GM23248 (cell line): ENCODE results near the gene KMT5B. TPM values are rescaled to one million over a fixed set of nuclear protein-coding genes. Genes with fewer than 3 reads are reported as not detected.

ENCODE experiments used
- DNase-seq: peaks from one replicate; pipeline ENCODE4 v3.0.0-alpha.2; 2015
- H2AFZ ChIP-seq: fragments of 200-600 bp; sonication (generic); 2 replicates; pipeline ENCODE4 v1.6.1; 2016; ENCODE audit warnings: antibody characterized with exemption
- H3F3A ChIP-seq: fragments of 200-600 bp; sonication (generic); 2 replicates; pipeline ENCODE4 v1.6.1; 2016; ENCODE audit warnings: mild to moderate bottlenecking, antibody characterized with exemption, mixed run types; ENCODE audit not compliant: insufficient read depth
- H3K27ac ChIP-seq: fragments of 200-600 bp; sonication (generic); 2 replicates; pipeline ENCODE4 v1.5.1; 2016; ENCODE audit warnings: mild to moderate bottlenecking
- H3K27me3 ChIP-seq: fragments of 200-600 bp; sonication (generic); replicated peaks from 2 replicates; pipeline ENCODE4 v1.6.1; 2016; ENCODE audit warnings: mild to moderate bottlenecking; ENCODE audit not compliant: insufficient read depth
- H3K36me3 ChIP-seq: fragments of 200-600 bp; sonication (generic); 2 replicates; pipeline ENCODE4 v1.6.1; 2016; ENCODE audit warnings: low read depth, mild to moderate bottlenecking
- H3K4me1 ChIP-seq: fragments of 200-600 bp; sonication (generic); 2 replicates; pipeline ENCODE4 v1.6.1; 2016; ENCODE audit warnings: mild to moderate bottlenecking; ENCODE audit not compliant: insufficient read depth
- H3K4me2 ChIP-seq: fragments of 200-600 bp; sonication (generic); one replicate; pipeline ENCODE4 v1.6.1; 2016; ENCODE audit warnings: mild to moderate bottlenecking; ENCODE audit not compliant: unreplicated experiment
- H3K4me3 ChIP-seq: fragments of 200-600 bp; sonication (generic); 2 replicates; pipeline ENCODE4 v1.5.1; 2016; ENCODE audit warnings: mild to moderate bottlenecking
- H3K79me2 ChIP-seq: fragments of 200-600 bp; sonication (generic); 2 replicates; pipeline ENCODE4 v1.6.1; 2016; ENCODE audit warnings: mild to moderate bottlenecking; ENCODE audit not compliant: insufficient read depth
- H3K9ac ChIP-seq: fragments of 200-600 bp; sonication (generic); 2 replicates; pipeline ENCODE4 v1.6.1; 2016; ENCODE audit warnings: mild to moderate bottlenecking
- H3K9me2 ChIP-seq: fragments of 200-600 bp; sonication (generic); 2 replicates; pipeline ENCODE4 v1.6.1; 2016; ENCODE audit warnings: mixed run types, mild to moderate bottlenecking, moderate library complexity; ENCODE audit not compliant: insufficient read depth
- H3K9me3 ChIP-seq: fragments of 200-600 bp; sonication (generic); one replicate; pipeline ENCODE4 v1.6.1; 2017; ENCODE audit warnings: low read depth
- H4K20me1 ChIP-seq: fragments of 200-600 bp; sonication (generic); 2 replicates; pipeline ENCODE4 v1.6.0; 2016; ENCODE audit not compliant: insufficient read depth
- EZH2 ChIP-seq: fragments of 200-600 bp; sonication (generic); IDR thresholded peaks from 2 replicates; pipeline ENCODE4 v1.6.1; 2018; ENCODE audit warnings: antibody characterized with exemption, mild to moderate bottlenecking; ENCODE audit not compliant: insufficient read depth, poor library complexity, severe bottlenecking
- EZH2phosphoT487 ChIP-seq: fragments of 200-600 bp; sonication (generic); IDR thresholded peaks from 2 replicates; pipeline ENCODE4 v1.6.1; 2018; ENCODE audit warnings: antibody characterized with exemption, moderate library complexity, mild to moderate bottlenecking, low read depth; ENCODE audit not compliant: insufficient read depth
- WGBS, 2 experiments: methylation state at CpG; one replicate each; pipeline ENCODE4 v1.1.6; 2015 to 2017; ENCODE audit warnings: low lambda C conversion rate in 2 of 2, low coverage in 1 of 2; ENCODE audit errors: missing lambda C conversion rate in 2 of 2; 5-methylcytosine and 5-hydroxymethylcytosine counted together
- in situ Hi-C: fragments of 300-500 bp; cut with MboI; formaldehyde crosslinking; loops from 2 replicates; pipeline ENCODE4 v1.15.0; 2020
- polyA plus RNA-seq: library from polyadenylated mRNA; unstranded; fragments of >200 nt; fragmentation: Nextera tagmentation; extraction: Ambion mirVana; gene quantifications from 2 replicates; pipeline ENCODE4 v1.2.1, GENCODE V29; 2016
- total RNA-seq: library from RNA; depleted of rRNA; stranded (reverse); fragments of >200 nt; shearing (Covaris generic); gene quantifications from 2 replicates; pipeline ENCODE4 v1.2.3, GENCODE V29; 2014

The KMT5B gene
- total and polyA plus RNA-seq, 2 experiments from 2014 or later: 17.7 to 22.9 TPM

- H3K79me2 ChIP-seq: peaks cover 46% of the 10 kb centered on the region
- no peak for DNase-seq
Observed at GRCh38 chr11:68117853-68118470, 95.1 kb downstream of the KMT5B start.

GRCh38 chr11:68116974-68117373 is 96.1 kb downstream of the KMT5B start:
- Histone ChIP-seq H3K4me3 (no peak overlapping the region), H3K27ac (no peak overlapping the region), H3K79me2 (peaks cover 46% of the 10 kb centered on the region), H3K9ac (no peak overlapping the region), H3K4me2 (no peak overlapping the region), H3K36me3 (no peaks in the 10 kb centered on the region), H3F3A (0 out of 2 replicates have a peak, but pooled peaks cover 7% of the 10 kb centered on the region), H3K9me3 (no peaks in the 10 kb centered on the region), H3K27me3 (no peaks in the 10 kb centered on the region), H3K4me1 (no peaks in the 10 kb centered on the region), H4K20me1 (no peaks in the 10 kb centered on the region), H3K9me2 (no peaks in the 10 kb centered on the region), H2AFZ (no peak overlapping the region)
- TF ChIP-seq EZH2phosphoT487 (no peak), EZH2 (no peak)
- DNase-seq: no peak
- WGBS, 2 experiments: 86 to 87% methylated on average over 3 of the region's 3 CpGs
- in situ Hi-C loops: no loop called here

More at GRCh38 chr11:68117853-68118470, 95.1 kb downstream of the KMT5B start:
- in situ Hi-C loops: no loop called here
- TF ChIP-seq EZH2phosphoT487 (no peak), EZH2 (no peak)
- H3F3A ChIP-seq: 0 out of 2 replicates have a peak, but pooled peaks cover 7% of the 10 kb centered on the region
- no peak overlapping the region for H2AFZ ChIP-seq
- no peak overlapping the region for H3K4me3 ChIP-seq
- H3K27me3 ChIP-seq: no peaks in the 10 kb centered on the region
- H3K4me1 ChIP-seq: no peaks in the 10 kb centered on the region
- no peak overlapping the region for H3K27ac ChIP-seq
- no peaks in the 10 kb centered on the region for H3K36me3 ChIP-seq
- no peaks in the 10 kb centered on the region for H3K9me3 ChIP-seq
- no peak overlapping the region for H3K4me2 ChIP-seq
- no peaks in the 10 kb centered on the region for H4K20me1 ChIP-seq
- 91 to 93% methylated on average over 11 of the region's 11 CpGs for WGBS, 2 experiments
- H3K9ac ChIP-seq: no peak overlapping the region
- no peaks in the 10 kb centered on the region for H3K9me2 ChIP-seq

- in situ Hi-C loops: no loop called here
- Histone ChIP-seq H3K9ac (no peak overlapping the region), H3K9me2 (no peaks in the 10 kb centered on the region), H3K4me2 (no peak overlapping the region), H3K79me2 (peaks cover 52% of the 10 kb centered on the region), H3K27ac (no peak overlapping the region), H3K36me3 (no peaks in the 10 kb centered on the region), H3K27me3 (no peaks in the 10 kb centered on the region), H3K4me1 (no peaks in the 10 kb centered on the region), H3K4me3 (no peak overlapping the region), H4K20me1 (no peaks in the 10 kb centered on the region), H2AFZ (no peak overlapping the region), H3F3A (0 out of 2 replicates have a peak, but pooled peaks cover 7% of the 10 kb centered on the region), H3K9me3 (no peaks in the 10 kb centered on the region)
- WGBS, 2 experiments: 87 to 90% methylated on average over 7 of the region's 7 CpGs
- no peak for DNase-seq
- no peak for TF ChIP-seq EZH2
- no peak for TF ChIP-seq EZH2phosphoT487
Observed at GRCh38 chr11:68116126-68116525, 97.0 kb downstream of the KMT5B start.

- 0 out of 2 replicates have a peak, but pooled peaks cover 7% of the 10 kb centered on the region for H3F3A ChIP-seq
- H3K9me2 ChIP-seq: no peaks in the 10 kb centered on the region
- H3K9ac ChIP-seq: no peak overlapping the region
- no peak overlapping the region for H3K27ac ChIP-seq
- no peak overlapping the region for H3K4me3 ChIP-seq
- no peaks in the 10 kb centered on the region for H3K36me3 ChIP-seq
- no peak for DNase-seq
- in situ Hi-C loops: no loop called here
- TF ChIP-seq EZH2phosphoT487 (no peak), EZH2 (no peak)
- no peak overlapping the region for H3K4me2 ChIP-seq
- WGBS, 2 experiments: 91 to 94% methylated on average over 1 of the region's 1 CpG
- H2AFZ ChIP-seq: no peak overlapping the region
- H3K27me3 ChIP-seq: no peaks in the 10 kb centered on the region
- peaks cover 59% of the 10 kb centered on the region for H3K79me2 ChIP-seq
- no peaks in the 10 kb centered on the region for H3K9me3 ChIP-seq
- no peaks in the 10 kb centered on the region for H4K20me1 ChIP-seq
- H3K4me1 ChIP-seq: no peaks in the 10 kb centered on the region
Observed at GRCh38 chr11:68115285-68115684, 97.8 kb downstream of the KMT5B start.
